ENCODE measurements around the gene C19orf53.
"Not testable (repeated sequence)": the region's sequence is repeated elsewhere in the genome, so short reads cannot be mapped to it uniquely, and the experiment has no call there.

Gene C19orf53

DNA sequence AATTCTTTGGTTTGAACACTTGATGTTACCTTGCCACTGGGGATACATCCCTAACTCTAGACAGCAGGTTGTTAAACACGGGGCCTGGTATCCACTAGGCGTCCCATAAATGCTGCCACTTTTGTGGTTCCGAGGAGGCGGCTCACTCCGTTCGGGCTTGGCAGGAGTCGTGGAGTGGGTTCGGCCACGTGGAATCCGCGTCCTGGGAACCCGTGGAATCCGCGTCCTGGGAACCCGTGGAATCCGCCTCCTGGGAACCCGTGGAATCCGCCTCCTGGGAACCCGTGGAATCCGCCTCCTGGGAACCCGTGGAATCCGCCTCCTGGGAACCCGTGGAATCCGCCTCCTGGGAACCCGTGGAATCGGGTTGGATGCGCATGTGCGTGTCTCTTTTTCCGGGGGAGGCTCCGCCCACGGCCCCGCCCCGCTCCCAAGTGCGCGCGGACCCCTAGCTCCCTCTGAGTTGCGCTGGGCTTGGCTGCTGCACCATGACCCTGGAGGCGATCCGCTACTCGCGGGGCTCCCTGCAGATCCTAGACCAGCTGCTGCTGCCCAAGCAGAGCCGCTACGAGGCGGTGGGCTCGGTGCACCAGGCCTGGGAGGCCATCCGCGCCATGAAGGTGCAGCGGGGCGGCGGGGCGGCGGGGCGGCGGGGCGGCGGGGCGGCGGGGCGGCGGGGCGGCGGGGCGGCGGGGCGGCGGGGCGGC lies 10.0 kb upstream of the C19orf53 start, which contains the start of gene MRI1:
Gene MRI1 (plus strand): TSS at position 422 of the 707 bp plus-strand sequence. CDS start 67 bp downstream, at position 489.
- peak; percentile 47 for DNase-seq (ENCODE audit: low read depth)

DNA sequence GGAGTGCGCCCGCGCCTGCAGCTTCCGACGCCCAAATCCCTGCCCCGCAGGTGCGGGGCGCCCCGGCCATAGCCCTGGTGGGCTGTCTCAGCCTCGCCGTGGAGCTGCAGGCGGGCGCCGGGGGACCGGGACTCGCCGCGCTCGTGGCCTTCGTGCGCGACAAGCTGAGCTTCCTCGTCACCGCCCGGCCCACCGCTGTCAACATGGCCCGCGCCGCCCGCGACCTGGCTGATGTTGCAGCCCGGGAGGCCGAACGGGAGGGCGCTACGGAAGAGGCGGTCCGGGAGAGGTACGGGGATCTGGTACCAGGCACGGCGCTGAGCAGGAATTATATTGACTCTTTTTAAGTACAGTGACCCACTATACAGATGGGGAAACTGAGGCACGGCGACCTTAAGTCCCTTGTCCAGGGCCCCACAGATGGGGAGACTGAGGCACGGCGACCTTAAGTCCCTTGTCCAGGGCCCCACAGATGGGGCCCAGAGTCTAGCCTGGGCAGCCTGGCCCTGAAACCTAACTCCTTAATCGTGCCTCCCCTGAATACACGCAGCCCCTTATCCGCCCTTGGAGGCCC lies 9.3 kb upstream of the C19orf53 start:
- no peak for DNase-seq (ENCODE audit: low read depth)

DNA sequence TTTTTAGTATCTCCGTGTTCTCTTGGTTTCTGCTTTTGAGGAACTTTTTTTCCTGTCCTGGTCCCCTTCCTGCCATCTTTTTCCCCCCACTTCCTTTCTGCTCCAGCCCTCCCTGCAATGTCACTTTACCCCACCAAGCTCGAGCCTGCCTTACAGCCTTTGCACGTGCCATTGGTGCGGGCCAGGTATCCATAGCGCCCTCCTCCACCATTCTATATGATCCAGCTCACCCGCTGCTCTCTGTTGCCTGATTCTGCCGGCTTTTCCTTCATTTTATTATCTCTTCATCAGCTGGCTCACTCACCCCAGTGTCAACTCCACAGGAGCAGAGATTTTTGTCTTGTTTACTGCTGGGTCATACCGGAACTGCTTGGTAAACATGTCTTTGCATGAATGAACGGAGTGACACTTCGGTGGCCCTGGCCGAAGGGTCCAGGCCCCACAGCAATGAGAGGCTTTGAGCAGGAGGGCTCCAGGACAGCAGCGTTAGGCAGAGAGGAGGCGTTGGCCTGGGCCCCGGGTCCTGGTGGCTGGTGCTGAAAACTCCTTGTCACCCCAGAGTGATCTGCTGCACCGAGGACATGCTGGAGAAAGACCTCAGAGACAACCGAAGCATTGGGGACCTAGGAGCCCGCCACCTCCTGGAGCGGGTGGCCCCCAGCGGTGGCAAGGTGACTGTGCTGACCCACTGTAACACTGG lies 8.7 kb upstream of the C19orf53 start:
- no peak for DNase-seq (ENCODE audit: low read depth)

DNA sequence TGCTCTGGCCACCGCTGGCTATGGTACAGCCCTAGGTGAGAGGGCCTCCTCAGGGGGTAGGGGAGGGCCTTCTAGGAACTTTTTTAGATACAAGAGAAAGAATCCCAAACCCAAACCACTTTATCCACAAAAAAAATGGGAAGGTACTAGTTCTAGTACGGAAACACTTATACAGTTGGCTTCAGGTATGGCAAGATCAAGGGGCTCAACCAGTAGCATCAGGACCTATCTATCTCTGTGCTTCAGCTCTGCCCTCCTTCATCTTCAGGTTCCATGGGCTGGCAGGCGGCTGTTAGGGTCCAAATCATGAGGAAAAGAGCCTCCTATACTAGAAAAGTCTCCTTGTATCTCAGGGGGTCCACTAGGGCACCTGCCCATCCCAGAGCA lies 8.2 kb upstream of the C19orf53 start:
- no peak for DNase-seq (ENCODE audit: low read depth)

DNA sequence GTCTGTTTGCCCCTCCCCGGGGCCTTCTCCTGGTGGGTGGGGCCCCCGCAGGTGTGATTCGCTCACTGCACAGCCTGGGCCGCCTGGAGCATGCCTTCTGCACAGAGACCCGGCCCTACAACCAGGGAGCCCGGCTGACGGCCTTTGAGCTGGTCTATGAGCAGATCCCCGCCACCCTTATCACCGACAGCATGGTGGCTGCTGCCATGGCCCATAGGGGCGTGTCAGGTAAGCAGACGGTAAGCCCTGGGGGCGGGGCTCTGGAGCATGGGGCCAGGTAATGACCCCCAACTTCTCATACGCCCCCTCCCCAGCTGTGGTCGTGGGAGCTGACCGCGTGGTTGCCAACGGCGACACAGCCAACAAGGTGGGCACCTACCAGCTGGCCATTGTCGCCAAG lies 5.7 kb upstream of the C19orf53 start:
- no peak for DNase-seq (ENCODE audit: low read depth)

DNA sequence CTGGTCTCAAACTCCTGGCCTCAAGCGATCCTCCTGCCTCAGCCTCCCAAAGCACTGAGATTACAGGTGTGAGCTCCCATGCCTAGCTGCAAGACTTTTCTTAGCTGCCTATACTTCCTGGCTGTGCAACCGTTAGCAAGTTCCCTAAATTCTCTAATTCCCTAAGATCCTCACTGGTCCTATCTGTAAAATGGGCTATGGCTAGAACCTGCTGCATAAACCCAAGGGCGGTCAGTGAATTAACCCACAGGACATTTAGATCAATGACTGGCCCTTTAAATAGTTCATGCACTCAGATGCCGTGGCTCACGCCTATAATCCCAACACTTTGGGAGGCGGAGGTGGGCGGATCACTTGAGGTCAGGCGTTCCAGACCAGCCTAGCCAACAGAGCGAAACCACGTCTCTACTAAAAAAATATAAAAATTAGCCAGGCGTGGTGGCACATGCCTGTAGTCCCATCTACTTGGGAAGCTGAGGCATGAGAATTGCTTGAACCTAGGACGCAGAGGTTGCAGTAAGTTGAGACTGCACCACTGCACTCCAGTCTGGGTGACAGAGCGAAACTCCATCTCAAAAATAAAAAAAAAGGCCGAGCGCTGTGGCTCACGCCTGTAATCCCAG lies 4.1 kb upstream of the C19orf53 start:
- DNase-seq (ENCODE audit: low read depth), result no peak

DNA sequence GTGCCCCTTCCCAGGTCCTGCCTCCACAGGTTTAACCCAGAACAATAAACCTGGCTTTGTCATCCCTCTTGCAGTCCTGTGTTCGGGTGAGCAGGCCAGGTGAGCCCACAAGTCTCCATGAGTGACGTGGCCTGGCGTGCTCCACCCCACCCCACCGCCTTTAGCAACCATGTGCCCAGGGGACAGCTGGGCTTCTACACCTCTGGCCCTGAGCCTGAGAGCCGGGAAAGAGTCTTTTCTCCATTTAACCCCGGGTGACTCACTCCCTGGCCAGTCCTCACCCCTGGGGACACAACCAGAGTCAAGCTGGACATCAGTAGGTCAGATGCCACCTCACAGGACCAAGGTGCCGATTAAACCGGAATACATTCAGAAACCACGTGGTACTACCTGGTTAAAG lies 4.1 kb downstream of the C19orf53 start:
- no peak for DNase-seq (ENCODE audit: low read depth)

DNA sequence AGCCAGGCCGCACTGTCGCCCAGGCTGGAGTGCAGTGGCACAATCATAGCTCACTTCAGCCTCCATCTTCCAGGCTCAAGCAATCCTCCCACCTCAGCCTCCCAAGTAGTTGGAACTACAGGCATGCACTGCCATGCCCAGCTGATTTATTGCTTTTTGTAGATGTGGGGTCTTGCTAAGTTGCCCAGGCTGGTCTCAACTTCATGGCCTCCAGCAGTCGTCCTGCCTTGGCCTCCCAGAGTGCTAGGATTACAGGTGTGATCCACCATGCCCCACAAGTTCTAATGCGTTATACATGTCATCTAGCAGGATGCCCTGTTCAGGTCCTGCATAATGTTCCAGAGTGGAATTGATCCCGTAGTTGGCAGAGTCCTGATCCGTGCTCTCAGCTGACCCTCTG lies 4.6 kb downstream of the C19orf53 start:
- no peak for DNase-seq (ENCODE audit: low read depth)

DNA sequence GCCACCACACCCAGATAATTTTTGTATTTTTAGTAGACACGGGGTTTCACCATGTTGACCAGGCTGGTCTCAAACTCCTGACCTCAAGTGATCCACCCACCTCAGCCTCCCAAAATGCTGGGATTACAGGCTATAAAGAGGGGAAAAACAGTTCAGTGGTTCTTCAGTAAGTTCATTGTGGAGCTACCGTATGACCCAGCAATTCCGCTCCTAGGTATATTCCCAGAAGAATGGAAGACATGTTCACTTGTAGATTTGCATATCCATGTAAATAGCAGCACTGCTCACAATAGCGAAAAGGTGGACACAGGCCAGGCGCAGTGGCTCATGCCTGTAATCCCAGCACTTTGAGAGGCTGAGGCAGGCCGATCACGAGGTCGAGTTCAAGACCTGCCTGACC lies 5.5 kb downstream of the C19orf53 start:
- DNase-seq (ENCODE audit: low read depth), result not testable (repeated sequence)

DNA sequence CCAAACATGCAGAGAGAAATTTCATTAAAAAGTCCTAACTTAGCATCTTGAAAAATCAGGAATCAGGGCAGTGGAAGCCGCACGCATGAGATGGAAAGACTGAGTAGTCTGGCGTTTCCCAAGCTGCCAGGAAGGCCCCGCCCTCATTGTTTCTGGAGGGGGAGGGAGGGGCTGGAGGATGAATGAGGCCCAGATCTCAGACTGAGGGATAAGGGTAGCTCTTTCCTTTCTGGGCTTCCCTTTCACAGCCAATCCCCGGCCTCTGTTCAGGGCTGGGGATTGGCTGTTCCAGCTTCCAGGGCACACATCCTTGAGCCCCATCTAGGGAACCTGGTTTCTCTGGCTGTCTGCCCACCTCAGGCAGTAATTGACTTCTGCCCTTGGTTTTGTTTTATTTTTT lies 7.3 kb downstream of the C19orf53 start:
- no peak for DNase-seq (ENCODE audit: low read depth)

DNA sequence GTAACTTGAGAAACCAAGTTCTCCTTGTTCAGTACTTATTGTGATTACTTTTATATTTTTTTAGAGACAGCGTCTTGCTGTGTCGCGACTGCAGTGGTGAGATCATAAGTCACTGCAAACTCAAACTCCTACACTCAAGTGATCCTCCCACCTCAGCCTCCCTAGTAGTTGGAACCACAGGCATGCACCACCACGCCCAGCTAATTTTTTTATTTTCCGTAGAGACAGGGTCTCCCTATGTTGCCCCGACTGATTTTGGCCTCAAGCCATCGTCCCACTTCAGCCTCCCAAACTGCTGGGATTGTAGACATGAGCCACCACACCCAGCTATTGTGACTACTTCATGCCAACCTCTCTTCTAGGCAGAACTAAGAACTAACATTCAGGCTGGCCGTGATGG lies 8.3 kb downstream of the C19orf53 start:
- no peak for DNase-seq (ENCODE audit: low read depth)

DNA sequence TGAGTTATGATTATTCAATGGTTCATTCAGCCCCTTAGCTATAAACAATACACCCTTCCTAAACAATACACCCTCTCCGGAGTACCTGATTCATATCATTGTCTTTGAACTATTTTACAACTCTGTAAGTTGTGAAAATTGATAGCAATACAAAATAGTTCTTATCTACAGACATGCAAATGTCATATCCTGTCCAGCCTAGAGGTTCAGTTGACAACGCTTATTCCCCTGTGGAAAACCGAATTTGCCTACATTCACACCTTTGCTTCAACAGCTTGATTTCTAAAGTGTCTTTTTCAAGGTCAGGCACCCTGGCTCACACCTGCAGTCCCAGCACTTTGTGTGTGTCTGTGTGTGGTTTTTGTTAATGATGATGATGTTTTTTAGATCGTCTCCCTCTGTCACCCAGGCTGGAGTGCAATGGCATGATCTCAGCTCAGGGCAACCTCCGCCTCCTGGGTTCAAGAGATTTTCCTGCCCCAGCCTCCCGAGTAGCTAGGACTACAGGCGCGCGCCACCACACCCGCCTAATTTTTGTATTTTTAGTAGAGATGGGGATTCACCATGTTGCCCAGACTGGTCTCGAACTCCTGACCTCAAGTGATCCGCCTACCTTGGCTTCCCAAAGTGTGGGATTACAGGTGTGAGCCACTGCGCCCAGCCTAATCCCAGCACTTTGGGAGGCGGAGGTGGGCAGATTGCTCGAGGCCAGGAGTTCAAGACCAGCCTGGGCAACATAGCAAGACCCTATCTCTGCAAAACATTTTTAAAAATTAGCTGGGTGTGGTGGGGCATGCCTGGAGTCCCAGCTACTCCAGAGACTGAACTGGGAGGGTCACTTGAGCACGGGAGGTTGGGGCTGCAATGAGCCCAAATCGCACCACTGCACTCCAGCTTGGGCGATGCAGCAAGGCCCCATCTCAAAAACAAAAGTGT lies 9.6 kb downstream of the C19orf53 start:
- no peak for DNase-seq (ENCODE audit: low read depth)

DNA sequence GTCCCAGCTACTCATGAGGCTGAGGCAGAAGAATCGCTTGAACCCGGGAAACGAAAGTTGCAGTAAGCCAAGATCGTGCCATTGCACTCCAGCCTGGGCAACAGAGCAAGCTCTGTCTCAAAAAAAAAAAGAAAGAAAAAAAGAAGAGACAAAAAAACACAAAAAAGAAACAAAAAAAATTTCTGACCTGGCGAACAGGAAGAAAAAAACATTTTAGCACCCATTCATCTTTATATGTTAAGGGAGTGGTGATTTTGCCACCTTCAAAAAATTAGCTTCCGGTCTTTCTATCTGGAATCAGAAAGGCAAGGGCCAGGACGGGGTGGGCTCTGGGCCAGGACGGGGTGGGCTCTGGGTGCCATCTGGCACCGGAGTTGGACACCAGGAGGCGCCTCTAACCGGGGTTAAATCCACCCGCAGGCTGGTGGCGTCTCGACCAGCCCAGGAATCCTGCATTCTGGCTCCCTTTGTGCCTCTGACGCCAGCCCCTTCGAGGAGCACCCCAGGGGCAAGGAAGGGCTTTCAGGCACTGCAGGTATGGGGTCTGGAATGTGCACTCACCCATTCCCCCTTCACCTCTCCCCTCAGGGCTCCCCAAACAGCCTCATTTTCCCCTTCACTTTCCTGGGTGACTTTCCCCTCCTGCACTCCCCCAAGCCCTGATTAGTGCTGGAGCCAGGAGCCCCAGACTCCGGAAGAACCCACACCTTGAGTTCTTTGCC lies 10.6 kb downstream of the C19orf53 start:
- DNase-seq (ENCODE audit: low read depth), result peak; percentile 59

DNA sequence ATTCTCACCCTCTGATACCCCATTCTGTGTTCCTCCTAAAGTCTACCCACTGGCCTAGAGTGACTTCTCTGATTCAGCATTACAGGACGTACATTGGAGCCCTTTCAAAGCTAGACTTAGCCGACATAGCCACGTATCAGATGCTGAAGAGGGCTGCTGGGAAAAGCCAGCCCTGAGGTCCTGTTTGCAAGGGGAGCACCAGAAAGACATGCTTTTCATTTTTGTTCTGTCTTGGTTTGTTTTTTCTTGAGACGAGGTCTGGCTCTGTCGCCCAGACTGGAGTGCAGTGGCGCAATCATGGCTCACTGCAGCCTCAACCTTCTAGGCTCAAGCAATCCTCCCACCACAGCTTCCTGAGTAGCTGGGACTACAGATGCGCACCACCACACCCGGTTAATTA lies 14.7 kb downstream of the C19orf53 start:
- DNase-seq (ENCODE audit: low read depth), result no peak

DNA sequence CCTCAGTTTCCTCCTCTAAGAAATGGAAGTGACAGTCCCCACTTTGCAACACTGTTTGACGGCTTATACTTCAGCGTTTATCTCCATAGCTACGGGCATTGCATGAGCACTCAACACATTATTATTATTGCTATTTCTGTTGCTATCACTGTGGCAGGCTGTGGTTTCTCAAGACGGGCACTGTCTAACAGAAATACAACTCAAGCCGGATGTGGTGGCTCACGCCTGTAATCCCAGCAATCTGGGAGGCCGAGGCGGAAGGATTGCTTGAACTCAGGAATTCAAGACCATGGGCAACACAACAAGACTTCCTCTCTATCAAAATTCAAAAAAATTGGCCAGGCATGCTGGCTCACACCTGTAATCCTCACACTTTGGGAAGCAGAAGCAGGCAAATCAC lies 16.1 kb downstream of the C19orf53 start:
- no peak for DNase-seq (ENCODE audit: low read depth)

DNA sequence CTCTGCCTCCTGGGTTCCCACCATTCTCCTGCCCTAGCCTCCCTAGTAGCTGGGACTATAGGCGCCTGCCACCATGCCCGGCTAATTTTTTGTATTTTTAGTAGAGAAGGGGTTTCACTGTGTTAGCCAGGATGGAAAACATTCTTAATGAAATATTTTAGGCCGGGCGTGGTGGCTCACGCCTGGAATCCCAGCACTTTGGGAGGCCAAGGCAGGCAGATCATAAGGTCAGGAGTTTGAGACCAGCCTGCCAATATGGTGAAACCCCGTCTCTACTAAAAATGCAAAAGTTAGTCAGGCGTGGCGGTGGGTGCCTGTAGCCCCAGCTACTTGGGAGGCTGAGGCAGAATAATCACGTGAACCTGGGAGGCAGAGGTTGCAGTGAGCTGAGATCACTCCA lies 19.1 kb downstream of the C19orf53 start:
- DNase-seq (ENCODE audit: low read depth), result not testable (repeated sequence)

DNA sequence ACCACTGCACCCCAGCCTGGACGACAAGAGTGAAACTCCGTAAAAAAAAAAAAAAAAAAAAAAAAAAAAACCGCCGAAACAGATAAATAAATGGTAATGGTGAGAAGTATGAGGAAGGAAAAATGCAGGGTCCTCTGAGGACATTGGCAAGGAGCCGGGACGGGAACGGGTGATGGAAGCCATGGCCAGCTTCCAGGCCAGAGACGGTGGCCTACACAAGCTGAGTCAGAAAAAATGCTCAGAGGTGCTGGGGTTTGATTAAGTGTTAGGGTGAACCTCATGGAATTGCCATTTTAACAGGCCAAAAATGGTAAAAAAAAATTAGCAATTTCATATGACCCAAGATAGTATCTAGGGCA lies 20.1 kb downstream of the C19orf53 start:
- no peak for DNase-seq (ENCODE audit: low read depth)

DNA sequence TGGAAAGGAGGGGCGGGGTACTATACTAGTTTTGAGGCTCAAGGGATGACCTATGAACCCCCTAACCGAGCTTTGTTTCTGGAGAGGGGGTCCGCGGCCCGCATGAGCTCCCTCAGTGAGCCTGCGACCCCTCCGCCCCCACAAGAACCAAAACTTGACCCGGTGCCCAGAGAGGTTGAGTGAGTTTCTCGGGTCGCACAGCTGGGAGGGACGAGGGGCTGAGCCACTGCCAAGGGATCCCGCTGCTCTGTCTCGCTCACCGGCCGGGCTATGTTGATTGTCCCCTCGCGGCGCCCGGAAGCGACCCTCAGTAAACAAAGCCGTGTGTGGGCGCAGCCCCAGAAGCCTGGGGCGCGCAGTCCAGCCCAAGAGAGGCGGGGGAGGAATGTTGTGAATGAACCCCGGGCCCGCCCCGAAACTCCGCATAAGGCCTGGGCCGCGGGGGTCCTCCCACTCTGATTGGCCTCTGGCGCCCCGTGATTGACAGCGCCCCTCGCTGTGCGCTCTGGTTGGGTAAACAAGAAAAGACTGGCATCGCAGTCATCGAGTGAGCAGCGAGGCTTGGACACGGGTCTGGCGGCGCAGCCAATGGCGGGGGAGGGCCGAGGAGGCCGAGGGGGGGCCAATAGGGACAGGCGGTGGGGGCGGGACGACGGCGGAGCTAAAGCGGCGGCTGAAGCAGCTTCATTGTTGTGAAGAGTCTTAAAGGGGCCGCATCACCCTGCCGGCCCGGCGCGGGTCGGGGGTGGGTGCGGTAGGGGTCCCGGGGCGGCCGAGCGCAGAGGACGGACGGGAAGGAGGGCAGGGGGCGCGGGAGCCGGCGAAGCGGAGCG lies 20.7 kb downstream of the C19orf53 start, which contains the start of gene ZSWIM4:
Gene ZSWIM4 (plus strand): TSS at position 687 of the 833 bp plus-strand sequence. CDS start 206 bp downstream, outside the sequence.
- peak; percentile 88 for DNase-seq (ENCODE audit: low read depth)

DNA sequence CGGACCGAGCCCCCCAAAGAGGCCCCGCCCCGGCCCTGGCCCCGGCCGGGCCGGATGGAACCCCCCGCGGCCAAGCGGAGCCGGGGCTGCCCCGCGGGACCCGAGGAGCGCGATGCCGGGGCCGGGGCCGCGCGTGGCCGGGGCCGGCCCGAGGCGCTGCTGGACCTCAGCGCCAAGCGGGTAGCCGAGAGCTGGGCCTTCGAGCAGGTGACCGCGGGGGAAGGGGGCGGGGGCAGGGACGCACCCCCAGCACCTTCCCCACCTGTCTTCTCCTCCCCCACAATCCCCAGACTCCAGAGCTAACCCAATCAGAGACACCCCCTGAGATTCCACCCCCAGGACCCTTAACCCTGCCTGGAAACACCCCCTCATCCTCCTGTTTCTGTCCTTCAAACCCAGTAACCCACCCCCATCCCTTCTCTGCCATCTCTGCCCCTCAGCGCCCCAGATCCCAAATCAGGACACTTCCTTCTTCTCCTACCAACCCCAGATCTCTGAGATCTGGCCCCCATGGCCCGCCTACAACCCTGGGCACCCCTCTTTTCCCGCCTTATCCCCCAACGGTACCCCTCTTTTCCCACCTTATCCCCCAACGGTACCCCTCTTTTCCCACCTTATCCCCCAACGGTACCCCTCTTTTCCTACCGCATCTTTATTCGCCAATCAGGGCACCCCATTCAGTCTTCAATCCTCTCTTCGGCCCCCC lies 21.5 kb downstream of the C19orf53 start:
- DNase-seq (ENCODE audit: low read depth), result no peak
